Smooth muscle cell (in vitro differentiated cells): Measurements from ENCODE around the gene NEIL3. TPM values are rescaled to one million over a fixed set of nuclear protein-coding genes. Genes with fewer than 3 reads are reported as not detected.

Experiments
- DNase-seq: peaks from one replicate; lab custom pipeline; 2025; ENCODE audit not compliant: unreplicated experiment; lab: John Stamatoyannopoulos, UW
- H2AFZ ChIP-seq: fragments of 200-600 bp; sonication (generic); 2 replicates; pipeline ENCODE4 v1.6.0; 2016; ENCODE audit warnings: antibody characterized with exemption, low read depth, mild to moderate bottlenecking
- H3F3A ChIP-seq: fragments of 200-600 bp; sonication (generic); 2 replicates; pipeline ENCODE4 v1.6.0; 2017; ENCODE audit warnings: antibody characterized with exemption, low read depth
- H3K27ac ChIP-seq: fragments of 200-600 bp; sonication (generic); 2 replicates; pipeline ENCODE4 v1.5.1; 2016; ENCODE audit warnings: low read depth, mild to moderate bottlenecking
- H3K27me3 ChIP-seq: fragments of 200-600 bp; sonication (generic); 2 replicates; pipeline ENCODE4 v1.6.1; 2016; ENCODE audit warnings: low read depth, mild to moderate bottlenecking
- H3K36me3 ChIP-seq: fragments of 200-600 bp; sonication (generic); 2 replicates; pipeline ENCODE4 v1.5.1; 2016; ENCODE audit warnings: low read depth
- H3K4me1 ChIP-seq: fragments of 200-600 bp; sonication (generic); 2 replicates; pipeline ENCODE4 v1.5.1; 2016; ENCODE audit warnings: low read depth
- H3K4me2 ChIP-seq: fragments of 200-600 bp; sonication (generic); 2 replicates; pipeline ENCODE4 v1.6.0; 2016; ENCODE audit warnings: mild to moderate bottlenecking
- H3K4me3 ChIP-seq: fragments of 200-600 bp; sonication (generic); 2 replicates; pipeline ENCODE4 v1.5.1; 2016; ENCODE audit warnings: mild to moderate bottlenecking
- H3K79me2 ChIP-seq: fragments of 200-600 bp; sonication (generic); 2 replicates; pipeline ENCODE4 v1.6.0; 2016; ENCODE audit warnings: low read depth, mild to moderate bottlenecking
- H3K9ac ChIP-seq: fragments of 200-600 bp; sonication (generic); 2 replicates; pipeline ENCODE4 v1.6.0; 2016; ENCODE audit warnings: low read depth
- H3K9me3 ChIP-seq: fragments of 200-600 bp; sonication (generic); replicated peaks from 2 replicates; pipeline ENCODE4 v1.5.1; 2016; ENCODE audit warnings: low read depth
- H4K20me1 ChIP-seq: fragments of 200-600 bp; sonication (generic); 2 replicates; pipeline ENCODE4 v1.6.0; 2016; ENCODE audit warnings: low read depth
- CTCF ChIP-seq: fragments of 200-600 bp; sonication (generic); IDR thresholded peaks from 2 replicates; pipeline ENCODE4 v1.5.1; 2017; ENCODE audit warnings: borderline replicate concordance, mild to moderate bottlenecking, antibody characterized with exemption; ENCODE audit not compliant: insufficient read depth, poor library complexity, severe bottlenecking
- WGBS: methylation state at CpG from one replicate; pipeline ENCODE4 v1.1.7; 2016; ENCODE audit warnings: low lambda C conversion rate; 5-methylcytosine and 5-hydroxymethylcytosine counted together
- polyA plus RNA-seq: library from polyadenylated mRNA; unstranded; fragments of >200 nt; fragmentation: Nextera tagmentation; extraction: Ambion mirVana; gene quantifications from 2 replicates; pipeline ENCODE4 v1.2.1, GENCODE V29; 2016
- total RNA-seq: library from RNA; depleted of rRNA; stranded (reverse); fragments of >200 nt; gene quantifications from 2 replicates; pipeline ENCODE4 v1.2.3, GENCODE V29; 2014

NEIL3 gene
- total and polyA plus RNA-seq, 2 experiments from 2014 or later = 2.7 to 3.7 TPM

GRCh38 chr4:177308847-177309521 is 690 bp upstream of the NEIL3 start:
- Histone ChIP-seq H3K4me3 (peak overlapping the region; percentile 75), H3K4me1 (peaks cover 7% of the 10 kb centered on the region), H4K20me1 (no peaks in the 10 kb centered on the region), H3K9ac (no peak overlapping the region), H3K27ac (no peak overlapping the region), H3K36me3 (no peaks in the 10 kb centered on the region), H3K79me2 (peaks cover 8% of the 10 kb centered on the region), H3K9me3 (no peaks in the 10 kb centered on the region), H3K27me3 (no peaks in the 10 kb centered on the region), H2AFZ (peak overlapping the region; percentile 96), H3K4me2 (peak overlapping the region; percentile 86), H3F3A (no peaks in the 10 kb centered on the region)
- no peak for TF ChIP-seq CTCF
- WGBS = 72% methylated on average over 8 of the region's 8 CpGs
- no peak for DNase-seq

- no peaks in the 10 kb centered on the region for H3K27me3 ChIP-seq
- H3K4me2 ChIP-seq = no peak overlapping the region
- no peaks in the 10 kb centered on the region for H3F3A ChIP-seq
- no peak for TF ChIP-seq CTCF
- peaks cover 7% of the 10 kb centered on the region for H3K4me1 ChIP-seq
- peaks cover 8% of the 10 kb centered on the region for H3K79me2 ChIP-seq
- no peak overlapping the region for H3K27ac ChIP-seq
- no peak for DNase-seq
- no peak overlapping the region for H3K9ac ChIP-seq
- no peaks in the 10 kb centered on the region for H3K36me3 ChIP-seq
- H3K9me3 ChIP-seq = no peaks in the 10 kb centered on the region
- H4K20me1 ChIP-seq = no peaks in the 10 kb centered on the region
- WGBS = 93% methylated on average over 7 of the region's 7 CpGs
- no peak overlapping the region for H3K4me3 ChIP-seq
- no peak overlapping the region for H2AFZ ChIP-seq
Measured at GRCh38 chr4:177311589-177311988, 1.9 kb downstream of the NEIL3 start.

DNA sequence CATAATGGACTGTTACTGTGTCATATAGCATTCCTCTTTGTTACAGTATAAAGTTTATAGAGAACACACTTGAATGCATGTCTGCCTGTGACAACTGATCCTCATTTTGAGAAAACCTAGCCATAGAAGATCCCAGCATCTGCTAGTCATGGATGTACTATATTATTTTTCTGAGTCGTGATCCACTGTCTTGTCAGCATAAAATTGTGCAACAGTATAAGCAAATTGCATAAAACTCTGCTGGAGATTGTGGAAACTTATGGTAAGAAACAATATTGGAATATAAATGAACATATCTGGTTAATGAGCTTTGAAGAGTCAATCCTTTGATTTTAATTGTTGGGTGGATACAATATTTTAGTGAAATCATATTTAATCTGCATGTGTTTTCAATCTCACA is 3.6 kb downstream of the NEIL3 start:
- H3K4me2 ChIP-seq = no peak overlapping the region
- H3F3A ChIP-seq = no peaks in the 10 kb centered on the region
- no peak overlapping the region for H3K27ac ChIP-seq
- peaks cover 7% of the 10 kb centered on the region for H3K4me1 ChIP-seq
- peaks cover 8% of the 10 kb centered on the region for H3K79me2 ChIP-seq
- no peak overlapping the region for H3K4me3 ChIP-seq
- peak overlapping the region; percentile 57 for H2AFZ ChIP-seq
- H3K36me3 ChIP-seq = no peaks in the 10 kb centered on the region
- H3K9ac ChIP-seq = no peak overlapping the region
- 73% methylated on average over 1 of the region's 1 CpG for WGBS
- no peaks in the 10 kb centered on the region for H3K9me3 ChIP-seq
- no peak for TF ChIP-seq CTCF
- DNase-seq = no peak
- no peaks in the 10 kb centered on the region for H4K20me1 ChIP-seq
- H3K27me3 ChIP-seq = no peaks in the 10 kb centered on the region

DNA sequence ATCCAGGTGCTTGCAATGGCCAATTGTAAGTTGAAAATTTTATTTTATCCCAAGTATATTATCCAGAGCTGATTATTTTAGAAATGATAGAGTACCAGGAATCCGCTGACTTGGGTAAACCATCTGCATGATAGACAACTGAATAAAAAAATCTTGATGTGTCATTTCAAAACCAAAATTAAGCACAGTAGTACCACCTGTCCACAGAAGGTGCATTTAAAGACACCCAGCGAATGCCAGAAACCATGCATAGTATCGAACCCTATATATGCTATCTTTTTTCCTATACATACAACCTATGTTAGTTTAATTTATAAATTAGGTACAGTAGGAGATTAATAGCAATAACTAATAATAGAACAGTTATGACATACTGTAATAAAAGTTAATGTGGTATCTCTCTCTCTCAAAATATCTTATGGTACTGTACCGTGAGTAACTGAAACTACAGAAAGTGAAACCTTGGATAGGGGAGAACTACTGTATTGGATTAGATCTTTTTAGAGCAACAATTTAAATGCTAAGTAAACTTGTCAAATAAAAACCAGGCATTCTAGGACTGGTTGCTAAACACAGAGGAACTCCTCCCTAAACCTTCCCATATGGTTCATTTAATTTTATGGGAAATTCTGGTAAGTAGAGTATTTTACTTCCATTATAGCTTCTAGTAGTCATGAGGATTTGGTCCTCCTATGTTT is 6.2 kb downstream of the NEIL3 start:
- H3K36me3 ChIP-seq = no peaks in the 10 kb centered on the region
- H4K20me1 ChIP-seq = no peaks in the 10 kb centered on the region
- H3K4me2 ChIP-seq = no peak overlapping the region
- H3K9me3 ChIP-seq = no peaks in the 10 kb centered on the region
- H2AFZ ChIP-seq = no peak overlapping the region
- peaks cover 3% of the 10 kb centered on the region for H3K79me2 ChIP-seq
- no peak for TF ChIP-seq CTCF
- no peaks in the 10 kb centered on the region for H3F3A ChIP-seq
- peaks cover 2% of the 10 kb centered on the region for H3K4me1 ChIP-seq
- H3K27ac ChIP-seq = no peak overlapping the region
- H3K4me3 ChIP-seq = no peak overlapping the region
- no peaks in the 10 kb centered on the region for H3K27me3 ChIP-seq
- no peak for DNase-seq
- no peak overlapping the region for H3K9ac ChIP-seq
- WGBS = 93% methylated on average over 4 of the region's 4 CpGs
